ELR (cell line): ENCODE data around the gene CACNB4.
A peak's percentile ranks its signal among the peaks of the same experiment; 100 is the strongest.

Source experiments
- DNase-seq: peaks from one replicate; pipeline ENCODE4 v3.0.0-alpha.2; 2015; ENCODE audit warnings: low read depth

The CACNB4 gene

GRCh38 chr2:151855111-151855510, 243.7 kb downstream of the CACNB4 start:
- no peak for DNase-seq

GRCh38 chr2:151853070-151853758, 245.6 kb downstream of the CACNB4 start:
- no peak for DNase-seq

GRCh38 chr2:151852260-151853069, 246.4 kb downstream of the CACNB4 start:
- no peak for DNase-seq

GRCh38 chr2:151851761-151852160, 247.1 kb downstream of the CACNB4 start:
- DNase-seq, result peak; percentile 14

- DNase-seq, result no peak
These were observed 249.3 kb downstream of the CACNB4 start for GRCh38 chr2:151849413-151850010.

- DNase-seq, result no peak
These were observed 253.0 kb downstream of the CACNB4 start for GRCh38 chr2:151845884-151846283.

GRCh38 chr2:151845481-151845880, 253.4 kb downstream of the CACNB4 start:
- DNase-seq, result no peak

GRCh38 chr2:151844211-151844896, 254.5 kb downstream of the CACNB4 start:
- no peak for DNase-seq

GRCh38 chr2:151843691-151844061, 255.2 kb downstream of the CACNB4 start:
- no peak for DNase-seq

- DNase-seq, result no peak
These were observed 255.8 kb downstream of the CACNB4 start for GRCh38 chr2:151842830-151843690.

GRCh38 chr2:151841047-151841424, 257.8 kb downstream of the CACNB4 start:
- no peak for DNase-seq

- DNase-seq, result no peak
These were observed 258.4 kb downstream of the CACNB4 start for GRCh38 chr2:151840216-151841046.

- DNase-seq, result no peak
These were observed 260.9 kb downstream of the CACNB4 start for GRCh38 chr2:151837926-151838325.

GRCh38 chr2:151833984-151834383, 264.9 kb downstream of the CACNB4 start:
- DNase-seq, result no peak

GRCh38 chr2:151830961-151831360, 267.9 kb downstream of the CACNB4 start:
- no peak for DNase-seq

- DNase-seq, result no peak
These were observed 269.9 kb downstream of the CACNB4 start for GRCh38 chr2:151828890-151829324.

GRCh38 chr2:151828143-151828889, 270.5 kb downstream of the CACNB4 start, which contains the start of gene ARL5A:
Gene ARL5A (minus strand): TSS chr2:151828421. CDS start chr2:151828176, 245 bp downstream.
- DNase-seq, result peak; percentile 93

GRCh38 chr2:151827564-151828142, 271.2 kb downstream of the CACNB4 start:
- peak; percentile 46 for DNase-seq

GRCh38 chr2:151826737-151827157, 272.1 kb downstream of the CACNB4 start:
- DNase-seq, result peak; percentile 26
